HS-5 (cell line): Measurements from ENCODE around the gene PLPPR5.
"Not testable (repeated sequence)": the region's sequence is repeated elsewhere in the genome, so short reads cannot be mapped to it uniquely, and the experiment has no call there.

Experiments used
- DNase-seq: peaks from one replicate; pipeline ENCODE4 v3.0.0-alpha.2; 2012; ENCODE audit warnings: low read depth

Gene PLPPR5

GRCh38 chr1:99004861-99005442 is at the start of gene PLPPR5:
Gene PLPPR5, minus strand, starts transcription at chr1:99004861. Its CDS starts 190 bp downstream, at chr1:99004671.
- DNase-seq: no peak

GRCh38 chr1:99051611-99052283 is 47.1 kb upstream of the PLPPR5 start:
- DNase-seq: no peak

GRCh38 chr1:99049745-99050144 is 45.1 kb upstream of the PLPPR5 start:
- no peak for DNase-seq

GRCh38 chr1:99036746-99037145 is 32.1 kb upstream of the PLPPR5 start:
- DNase-seq: not testable (repeated sequence)

- no peak for DNase-seq
Measured at GRCh38 chr1:99018313-99018712, 13.7 kb upstream of the PLPPR5 start.

- no peak for DNase-seq
Measured at GRCh38 chr1:99017655-99018054, 13.0 kb upstream of the PLPPR5 start.

- no peak for DNase-seq
Measured at GRCh38 chr1:99010679-99011078, 6.0 kb upstream of the PLPPR5 start.

- no peak for DNase-seq
Measured at GRCh38 chr1:99007366-99007765, 2.7 kb upstream of the PLPPR5 start.

GRCh38 chr1:99005537-99005942 is 879 bp upstream of the PLPPR5 start:
- DNase-seq: no peak

- DNase-seq: no peak
Measured at GRCh38 chr1:99004254-99004860, 304 bp downstream of the PLPPR5 start.

- DNase-seq: no peak
Measured at GRCh38 chr1:99003581-99004253, 944 bp downstream of the PLPPR5 start.

- no peak for DNase-seq
Measured at GRCh38 chr1:98992844-98993243, 11.8 kb downstream of the PLPPR5 start.

GRCh38 chr1:98991127-98992012 is 13.3 kb downstream of the PLPPR5 start:
- peak; percentile 78 for DNase-seq

- no peak for DNase-seq
Measured at GRCh38 chr1:98989556-98989907, 15.1 kb downstream of the PLPPR5 start.

- no peak for DNase-seq
Measured at GRCh38 chr1:98988904-98989555, 15.6 kb downstream of the PLPPR5 start.

GRCh38 chr1:98985687-98986086 is 19.0 kb downstream of the PLPPR5 start:
- no peak for DNase-seq

- DNase-seq: peak; percentile 57
Measured at GRCh38 chr1:98981917-98982513, 22.6 kb downstream of the PLPPR5 start.

- no peak for DNase-seq
Measured at GRCh38 chr1:98979463-98979862, 25.2 kb downstream of the PLPPR5 start.

GRCh38 chr1:98975810-98976209 is 28.9 kb downstream of the PLPPR5 start:
- no peak for DNase-seq

GRCh38 chr1:98975113-98975512 is 29.5 kb downstream of the PLPPR5 start:
- no peak for DNase-seq
